ENCODE measurements around the gene THOC7.

Gene THOC7

GRCh38 chr3:63863150-63864007 lies at the start of gene THOC7, which contains the start of gene ATXN7:
TSS of gene THOC7 (minus strand) at chr3:63863805. CDS start at chr3:63863790, 15 bp downstream.
TSS of gene ATXN7 (plus strand) at chr3:63863867. CDS start at chr3:63912599, 48,732 bp downstream.
- in situ Hi-C loops (cut with HindIII; ENCODE audit: low sequenced_read_pairs) = no loop called here

GRCh38 chr3:63912768-63913588 lies 49.4 kb upstream of the THOC7 start:
- in situ Hi-C loops (cut with HindIII; ENCODE audit: low sequenced_read_pairs) = no loop called here

- in situ Hi-C loops (cut with HindIII; ENCODE audit: low sequenced_read_pairs) = no loop called here
Measured at GRCh38 chr3:63911873-63912767, 48.5 kb upstream of the THOC7 start, which contains the start of gene SCAANT1. TSS of gene SCAANT1 (minus strand) at chr3:63912383.

- in situ Hi-C loops (cut with HindIII; ENCODE audit: low sequenced_read_pairs) = no loop called here
Measured at GRCh38 chr3:63911509-63911872, 47.9 kb upstream of the THOC7 start.

- in situ Hi-C loops (cut with HindIII; ENCODE audit: low sequenced_read_pairs) = no loop called here
Measured at GRCh38 chr3:63910891-63911290, 47.3 kb upstream of the THOC7 start.

GRCh38 chr3:63910001-63910400 lies 46.4 kb upstream of the THOC7 start:
- in situ Hi-C loops (cut with HindIII; ENCODE audit: low sequenced_read_pairs) = no loop called here

- in situ Hi-C loops (cut with HindIII; ENCODE audit: low sequenced_read_pairs) = no loop called here
Measured at GRCh38 chr3:63909431-63909830, 45.8 kb upstream of the THOC7 start.

GRCh38 chr3:63908776-63909175 lies 45.2 kb upstream of the THOC7 start:
- in situ Hi-C loops (cut with HindIII; ENCODE audit: low sequenced_read_pairs) = no loop called here

- in situ Hi-C loops (cut with HindIII; ENCODE audit: low sequenced_read_pairs) = no loop called here
Measured at GRCh38 chr3:63908081-63908736, 44.6 kb upstream of the THOC7 start.

- in situ Hi-C loops (cut with HindIII; ENCODE audit: low sequenced_read_pairs) = no loop called here
Measured at GRCh38 chr3:63905731-63906620, 42.4 kb upstream of the THOC7 start.

GRCh38 chr3:63900459-63900858 lies 36.9 kb upstream of the THOC7 start:
- in situ Hi-C loops (cut with HindIII; ENCODE audit: low sequenced_read_pairs) = no loop called here

GRCh38 chr3:63900010-63900409 lies 36.4 kb upstream of the THOC7 start:
- in situ Hi-C loops (cut with HindIII; ENCODE audit: low sequenced_read_pairs) = no loop called here

- in situ Hi-C loops (cut with HindIII; ENCODE audit: low sequenced_read_pairs) = no loop called here
Measured at GRCh38 chr3:63896332-63897030, 32.9 kb upstream of the THOC7 start.

GRCh38 chr3:63895422-63896189 lies 32.0 kb upstream of the THOC7 start:
- in situ Hi-C loops (cut with HindIII; ENCODE audit: low sequenced_read_pairs) = no loop called here

- in situ Hi-C loops (cut with HindIII; ENCODE audit: low sequenced_read_pairs) = no loop called here
Measured at GRCh38 chr3:63892773-63893352, 29.3 kb upstream of the THOC7 start.

- in situ Hi-C loops (cut with HindIII; ENCODE audit: low sequenced_read_pairs) = no loop called here
Measured at GRCh38 chr3:63891518-63891917, 27.9 kb upstream of the THOC7 start.

GRCh38 chr3:63886858-63887257 lies 23.3 kb upstream of the THOC7 start:
- in situ Hi-C loops (cut with HindIII; ENCODE audit: low sequenced_read_pairs) = no loop called here

GRCh38 chr3:63880653-63881052 lies 17.0 kb upstream of the THOC7 start:
- in situ Hi-C loops (cut with HindIII; ENCODE audit: low sequenced_read_pairs) = no loop called here

All from DLD1 (cell line).